HG03575 (cell line): ENCODE results near the gene TMEM163.

Experiments used
- ATAC-seq: cut with Tn5 transposase; IDR thresholded peaks from one replicate; pipeline ENCODE4 v1.9.1; 2021; ENCODE audit not compliant: unreplicated experiment, insufficient number of reproducible peaks, low FRiP score; ENCODE audit errors: extremely low read depth

Gene TMEM163

DNA sequence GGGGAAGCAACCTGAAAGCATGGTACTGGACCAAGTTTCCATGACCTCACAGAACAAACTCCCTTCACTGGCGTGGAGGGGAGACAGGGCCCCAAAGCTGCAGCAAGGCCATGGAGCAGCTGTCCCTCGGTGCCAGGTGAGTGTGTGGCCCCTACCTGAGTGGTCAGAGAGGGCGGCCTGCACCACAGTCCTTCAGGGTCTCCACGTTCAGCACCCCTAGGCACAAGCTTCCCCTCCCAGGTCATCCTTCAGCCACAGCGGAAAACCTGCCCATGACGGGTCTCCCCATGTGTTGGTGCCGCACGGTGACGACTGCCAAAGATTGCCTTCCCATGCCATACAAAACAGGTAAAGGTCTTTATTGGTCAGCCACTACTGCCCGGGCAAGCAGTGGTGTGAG, 263.4 kb downstream of the TMEM163 start:
- ATAC-seq, result no peak

DNA sequence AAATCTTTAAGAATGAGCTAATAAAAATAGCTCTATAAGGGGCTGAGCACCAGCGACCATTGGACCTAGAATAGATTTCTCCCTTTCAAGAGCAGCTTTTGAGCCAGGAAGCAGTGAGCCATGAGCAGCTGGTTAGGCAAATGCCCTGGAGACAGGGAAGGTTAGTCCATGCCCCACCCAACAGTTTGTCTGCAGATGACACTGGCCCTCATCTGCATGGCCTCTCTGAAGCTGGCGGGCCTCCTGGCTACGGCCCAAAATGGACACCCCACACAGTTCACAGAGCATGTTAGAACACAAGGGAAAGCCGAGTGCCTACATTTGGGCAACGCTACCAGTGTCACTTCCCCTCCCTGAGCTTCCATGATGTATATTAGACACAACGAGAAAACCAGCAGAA, 263.9 kb downstream of the TMEM163 start:
- no peak for ATAC-seq

DNA sequence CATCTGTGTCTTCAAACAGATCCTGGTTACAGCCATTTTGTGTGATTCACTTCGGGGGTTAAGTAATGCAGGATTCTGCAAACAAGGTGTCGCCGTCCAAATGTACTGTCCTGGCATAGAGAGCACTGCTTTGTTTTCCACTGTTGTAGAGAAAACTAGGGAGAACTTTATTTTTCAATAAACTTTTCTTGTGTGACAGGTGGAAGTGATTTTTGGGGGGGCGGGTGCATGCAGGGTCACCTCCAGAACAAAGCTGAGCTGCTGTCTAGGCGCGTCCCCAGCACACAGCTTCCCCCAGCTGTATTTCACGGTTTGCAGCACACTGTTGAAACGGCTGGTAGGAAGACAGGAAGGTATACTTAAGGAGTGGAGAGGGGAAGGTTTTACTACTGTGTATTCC, 264.4 kb downstream of the TMEM163 start:
- no peak for ATAC-seq

DNA sequence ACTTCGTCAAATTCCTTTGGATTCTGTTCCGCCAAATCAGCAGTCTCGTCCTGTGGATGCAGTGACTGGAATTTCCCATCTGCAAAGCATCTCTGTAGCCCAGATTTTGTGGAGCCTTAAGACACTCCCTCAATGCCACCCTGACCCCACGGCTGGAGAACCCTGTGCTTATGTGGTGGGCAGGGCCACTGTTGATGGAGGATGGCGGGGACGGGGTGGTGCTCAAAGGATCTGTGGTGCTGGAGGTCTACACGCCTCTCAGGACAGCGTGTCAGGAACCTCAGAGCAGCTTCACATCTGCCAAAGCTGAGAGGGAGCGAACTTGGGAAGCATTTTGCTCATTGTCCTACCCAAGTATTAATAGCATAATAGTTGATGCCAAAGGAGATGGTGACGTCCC, 264.8 kb downstream of the TMEM163 start:
- ATAC-seq, result no peak

DNA sequence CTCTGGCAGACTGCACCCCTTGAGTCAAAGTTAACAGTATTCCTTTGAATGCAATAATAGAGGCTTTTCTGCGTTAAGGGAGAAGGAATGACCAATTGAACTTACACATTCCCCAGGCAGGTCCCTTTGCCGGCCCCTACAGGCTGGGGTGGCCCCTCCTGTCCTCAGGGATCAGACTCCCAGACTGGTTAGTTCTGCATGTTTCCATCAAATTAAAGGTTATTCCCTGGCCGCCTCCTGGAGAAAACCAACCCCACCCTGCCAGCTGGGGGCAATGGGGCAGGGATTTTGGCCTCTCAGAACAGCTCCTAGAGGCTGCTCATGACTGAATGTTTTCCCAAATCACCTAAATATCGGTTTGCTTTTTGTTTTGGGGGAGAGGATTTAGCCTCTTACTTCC, 265.3 kb downstream of the TMEM163 start:
- no peak for ATAC-seq

DNA sequence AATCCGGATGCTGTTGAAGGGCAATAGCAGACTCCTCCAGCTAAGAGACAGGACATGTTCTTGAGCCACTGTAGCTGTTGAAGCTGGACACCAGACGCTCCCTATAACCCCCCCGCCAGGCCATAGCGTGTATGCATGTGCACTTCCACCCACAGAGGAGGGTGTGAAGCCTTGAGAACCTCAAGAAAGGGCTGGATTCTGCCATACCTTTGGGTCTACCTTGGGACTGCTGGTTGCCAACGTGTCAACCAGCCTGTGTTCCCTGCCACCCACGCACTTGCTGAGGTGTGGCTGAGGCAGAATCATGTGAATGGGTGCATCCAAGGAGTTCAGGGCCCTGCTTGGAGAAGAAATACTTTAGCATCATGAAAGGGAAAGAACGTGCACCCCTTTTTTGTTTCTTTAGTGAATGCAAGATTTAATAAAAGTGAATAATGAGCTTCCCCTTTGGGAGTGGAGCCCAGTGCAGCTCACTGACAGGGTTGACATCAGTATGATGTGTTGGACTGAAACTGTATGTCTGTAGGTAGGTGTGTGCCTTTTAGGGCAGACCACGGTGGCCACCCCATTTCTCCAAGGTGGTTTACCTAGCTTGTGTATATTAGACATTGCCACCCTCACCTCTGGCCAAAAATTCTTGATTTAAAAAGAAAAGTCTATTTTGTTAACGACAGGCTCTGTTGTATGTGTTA, 266.6 kb downstream of the TMEM163 start:
- no peak for ATAC-seq

DNA sequence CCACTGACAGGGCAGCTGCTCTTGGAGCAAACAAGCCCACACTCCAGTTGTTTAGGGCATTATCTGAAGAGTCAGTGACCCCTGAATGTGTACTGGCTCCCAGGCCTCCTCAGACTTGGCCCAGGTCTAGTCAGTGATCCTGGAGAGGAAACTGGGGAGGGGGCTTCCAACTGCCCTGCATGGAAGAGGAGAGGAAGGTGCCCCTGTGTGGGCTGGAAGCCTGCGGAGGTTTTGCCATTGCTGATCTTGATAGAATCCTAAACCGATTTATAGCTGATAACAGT, 267.5 kb downstream of the TMEM163 start:
- no peak for ATAC-seq

DNA sequence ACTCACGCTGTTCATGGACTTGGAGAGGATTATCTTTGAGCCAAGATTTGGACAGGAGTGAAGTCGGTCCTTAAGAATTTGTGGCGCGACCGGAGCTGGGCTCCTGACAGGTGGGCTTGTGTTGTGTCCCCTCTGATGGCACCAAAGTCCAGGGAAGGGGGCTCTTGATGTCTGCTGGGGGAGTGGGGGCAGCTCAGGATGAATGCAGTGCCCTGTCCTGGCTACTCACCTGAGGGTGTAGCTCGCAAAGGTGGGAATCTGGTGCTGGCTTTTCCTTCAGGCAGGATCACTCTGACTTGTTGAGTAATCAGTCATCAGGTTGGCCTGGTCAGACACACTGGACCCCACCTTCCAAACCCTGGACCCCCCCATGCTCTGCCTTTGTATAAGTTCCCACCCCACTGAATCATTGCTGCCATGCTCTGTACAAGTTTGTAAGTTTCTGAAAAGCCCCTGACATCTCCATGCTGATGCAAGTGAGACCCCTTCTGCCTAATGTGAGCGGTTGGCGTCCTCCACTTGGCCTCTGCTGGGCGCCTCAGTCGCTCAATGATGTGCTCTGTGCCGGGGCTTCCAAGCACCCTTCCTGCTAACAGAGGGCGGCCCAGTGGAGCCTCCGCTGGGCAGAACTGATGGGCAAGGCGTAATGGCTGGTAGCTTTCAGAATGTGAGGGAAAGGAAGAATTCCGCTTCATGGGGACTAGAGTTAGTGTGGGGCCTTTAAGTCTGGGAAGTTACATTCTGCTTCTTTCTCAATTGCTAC, 268.9 kb downstream of the TMEM163 start:
- no peak for ATAC-seq

DNA sequence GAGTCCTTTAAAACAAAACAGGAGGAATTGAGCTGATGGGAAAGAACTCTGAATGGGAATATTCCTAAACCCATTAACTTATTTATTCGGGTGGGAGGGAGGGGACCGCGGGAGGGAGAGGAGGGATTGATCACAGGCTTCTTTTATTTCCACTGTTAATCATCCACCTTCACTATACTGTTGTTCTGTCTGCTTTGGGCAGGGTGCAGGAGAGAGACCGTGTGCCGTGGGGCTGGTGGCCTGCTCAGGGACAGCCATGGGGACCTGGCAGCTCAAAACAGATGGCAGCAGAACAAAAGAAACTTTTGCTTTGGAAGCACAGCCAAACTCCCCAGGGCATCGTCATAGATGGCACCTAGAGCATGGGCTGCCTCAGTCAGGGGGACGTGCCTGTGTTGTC, 269.6 kb downstream of the TMEM163 start:
- ATAC-seq, result no peak

DNA sequence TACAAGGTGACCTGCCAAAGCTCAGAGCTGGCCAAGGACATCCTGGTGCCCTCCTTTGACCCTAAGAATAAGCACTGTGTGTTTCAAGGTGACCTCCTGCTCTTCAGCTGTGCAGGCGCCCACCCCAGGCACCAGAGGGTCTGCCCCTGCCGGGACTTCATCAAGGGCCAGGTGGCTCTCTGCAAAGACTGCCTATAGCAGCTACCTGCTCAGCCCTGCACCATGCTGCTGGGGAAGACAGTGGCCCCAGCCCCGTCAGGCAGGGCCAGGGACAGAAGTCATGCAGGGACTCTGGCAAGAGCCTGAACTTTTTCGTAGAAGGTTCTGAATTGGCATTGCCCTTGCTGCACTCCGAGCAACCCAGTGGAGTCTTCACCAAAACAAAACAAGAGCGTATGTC, 270.1 kb downstream of the TMEM163 start:
- ATAC-seq, result no peak

DNA sequence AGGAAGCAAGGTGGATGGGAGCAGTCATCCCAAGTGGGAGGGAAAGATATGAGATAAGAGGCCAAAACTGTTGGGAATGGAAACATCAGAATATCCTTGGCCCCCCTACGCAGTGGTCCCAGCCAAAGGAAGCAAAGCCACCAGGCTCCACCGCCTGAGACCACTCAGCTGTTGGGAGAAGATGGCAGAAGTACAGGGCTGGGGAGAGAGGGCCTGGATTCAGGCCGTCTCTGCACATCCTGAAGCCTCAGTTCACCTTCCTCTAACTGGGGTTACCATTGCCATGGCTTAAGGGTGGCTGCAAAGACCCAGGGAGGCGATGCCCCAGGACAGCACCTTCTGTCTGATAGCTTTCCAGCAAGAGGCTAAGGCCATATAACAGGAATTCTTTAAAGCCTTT, 271.1 kb downstream of the TMEM163 start:
- ATAC-seq, result no peak

DNA sequence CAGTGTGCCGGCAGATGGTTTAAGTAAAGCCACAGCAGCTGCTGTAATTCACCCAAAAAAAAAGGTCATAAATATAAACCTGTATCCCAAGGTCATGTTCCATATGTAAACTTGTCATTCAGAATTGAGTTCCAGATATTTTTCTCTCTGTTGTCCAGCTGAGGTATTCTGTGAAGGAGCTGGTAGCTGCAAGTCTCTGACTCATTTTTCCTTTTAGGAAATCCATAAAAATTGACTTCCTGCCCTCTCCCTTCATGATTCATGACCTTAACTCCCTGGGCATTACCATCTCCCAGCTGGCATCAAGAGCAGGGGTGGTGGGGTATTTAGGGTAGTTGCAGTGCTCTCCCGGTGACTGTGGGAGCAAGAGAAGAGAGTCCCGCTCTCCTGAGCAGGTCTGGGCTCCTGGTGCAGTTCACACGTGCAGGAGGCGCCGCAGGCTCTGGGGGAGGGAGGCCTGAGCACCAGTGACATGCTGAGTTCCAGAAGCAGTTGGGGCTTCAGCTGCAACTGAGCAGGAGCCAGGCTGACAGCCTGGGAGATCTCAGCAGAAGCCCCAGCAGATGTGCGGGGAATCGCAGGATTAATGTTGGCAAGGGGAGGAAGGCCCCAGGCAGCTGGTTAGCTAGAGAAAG, 272.3 kb downstream of the TMEM163 start:
- no peak for ATAC-seq

DNA sequence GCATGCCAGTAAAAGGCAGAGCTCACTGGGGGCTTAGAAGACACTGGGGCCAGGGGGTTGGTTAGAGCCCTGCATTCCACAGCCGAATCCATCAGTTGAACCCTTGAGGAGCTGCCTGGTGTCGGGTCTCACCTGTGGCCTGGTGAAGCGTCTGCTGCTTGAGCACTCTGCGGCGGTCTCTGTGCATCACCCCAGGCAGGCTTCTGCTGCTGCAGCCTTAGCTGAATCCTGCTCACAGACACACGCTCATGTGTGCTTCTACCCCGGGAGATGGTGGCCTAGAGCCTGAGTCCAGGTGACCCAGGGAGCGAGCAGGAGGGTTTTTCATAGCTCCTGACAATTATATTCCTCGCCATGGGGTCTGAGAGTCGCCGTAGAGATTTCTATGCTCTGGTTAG, 272.8 kb downstream of the TMEM163 start:
- ATAC-seq, result no peak

DNA sequence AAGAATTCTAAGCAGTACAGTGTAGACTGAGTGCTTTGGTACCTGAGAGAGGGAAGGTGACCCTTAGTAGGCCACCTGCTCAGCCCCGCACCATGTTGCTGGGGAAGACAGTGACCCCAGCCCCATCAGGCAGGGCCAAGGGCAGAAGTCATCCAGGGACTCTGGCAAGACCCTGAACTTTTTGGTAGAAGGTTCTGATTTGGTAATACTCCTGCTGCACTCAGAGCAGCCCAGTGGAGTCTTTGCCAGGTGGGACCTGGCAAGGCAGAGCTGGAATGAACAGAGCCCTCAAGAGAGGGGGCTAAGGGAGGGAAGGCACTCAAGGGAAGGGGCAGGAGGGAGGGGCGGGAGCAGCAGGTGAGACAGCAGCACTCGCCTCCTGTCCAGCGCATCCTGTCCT, 273.7 kb downstream of the TMEM163 start:
- no peak for ATAC-seq

DNA sequence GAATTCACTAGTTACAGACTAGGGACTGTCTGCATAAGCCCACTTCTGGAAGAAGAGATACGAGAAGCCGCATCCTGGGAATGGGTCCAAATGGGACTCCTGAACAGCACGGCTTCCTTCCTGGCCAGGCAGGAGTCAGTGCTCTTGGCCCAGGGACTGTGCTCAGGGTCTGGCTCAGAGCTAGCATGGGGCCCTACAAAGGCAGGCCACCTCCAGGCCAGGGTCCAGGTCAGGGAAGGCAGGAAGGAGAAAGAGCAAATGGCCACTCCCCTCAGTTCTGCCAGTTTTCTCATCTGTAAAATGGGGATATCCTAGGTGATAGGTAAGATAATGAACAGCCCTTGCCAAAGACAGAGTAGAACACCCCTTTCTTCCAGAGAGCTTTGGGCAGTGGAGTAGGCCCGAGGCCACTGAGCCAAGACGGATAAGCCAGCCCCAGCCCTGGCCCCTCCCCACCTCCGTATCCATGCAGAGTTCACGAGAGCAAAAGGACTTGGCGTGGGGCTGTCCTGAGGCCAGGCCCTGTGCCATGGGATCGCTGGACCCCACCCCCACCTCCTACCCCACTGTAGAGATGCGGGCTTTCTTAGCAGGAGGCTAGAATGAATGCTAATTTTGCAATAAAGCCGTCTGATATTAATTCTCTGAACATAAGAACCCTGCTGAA, 274.9 kb downstream of the TMEM163 start:
- ATAC-seq, result no peak

DNA sequence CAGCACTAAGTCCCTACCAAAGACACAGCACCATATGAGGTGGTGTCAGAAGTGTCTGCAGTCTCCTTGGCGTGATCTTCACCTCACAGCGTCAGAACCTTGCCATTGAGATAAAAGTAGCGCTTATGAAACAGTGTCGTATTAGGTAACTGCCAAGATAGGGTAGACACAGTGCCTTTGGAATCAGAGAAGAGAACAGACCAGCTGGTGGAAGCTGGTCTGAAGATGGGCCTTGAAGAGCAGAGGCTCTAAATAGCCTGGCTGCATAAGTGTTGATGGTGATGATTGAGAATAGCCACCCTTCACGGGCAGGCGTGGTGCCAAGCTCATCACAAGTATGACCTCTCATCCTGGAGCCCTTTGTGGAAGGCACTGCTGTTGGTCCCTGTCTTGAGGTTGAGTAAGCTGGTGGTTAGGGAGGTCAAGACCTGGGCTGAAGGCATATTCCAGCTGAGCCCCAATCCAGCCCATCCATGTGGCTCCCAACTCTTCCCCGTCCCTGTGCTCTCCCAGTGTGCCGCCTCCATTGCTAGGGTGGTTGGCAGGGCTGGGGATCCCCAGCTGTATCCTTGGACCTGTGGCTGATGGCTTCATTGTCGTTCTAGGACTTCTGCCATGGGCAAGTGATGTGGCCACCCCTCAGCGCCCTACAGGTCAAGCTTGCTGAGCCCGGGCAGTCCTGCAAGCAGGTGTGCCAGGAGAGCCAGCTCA, 277.5 kb downstream of the TMEM163 start:
- ATAC-seq, result no peak

DNA sequence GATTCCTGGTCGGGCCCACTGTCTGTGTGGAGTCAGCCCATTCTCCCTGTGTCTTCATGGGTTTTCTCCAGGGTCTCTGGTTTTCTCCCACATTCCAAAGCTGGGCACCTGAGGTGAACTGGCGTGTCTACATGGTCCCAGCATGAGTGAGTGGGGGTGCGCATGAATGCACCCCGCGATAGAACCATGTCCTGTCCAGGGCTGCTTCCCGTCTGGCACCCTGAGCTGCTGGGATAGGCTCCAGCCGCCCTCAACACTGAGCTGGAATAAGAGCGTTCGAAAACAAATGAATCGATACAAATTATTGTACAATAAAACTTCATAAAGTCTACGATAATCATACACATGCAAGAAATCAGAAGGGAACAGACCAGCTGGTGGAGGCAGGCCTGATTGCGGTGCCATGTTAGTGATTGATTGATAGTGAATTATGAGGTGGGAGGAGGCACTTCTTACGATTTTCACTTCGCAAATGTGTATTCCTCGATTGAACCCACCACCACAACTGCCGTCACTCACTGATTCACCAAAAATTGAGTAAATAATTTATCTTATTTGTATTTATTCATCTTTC, 278.4 kb downstream of the TMEM163 start:
- no peak for ATAC-seq

DNA sequence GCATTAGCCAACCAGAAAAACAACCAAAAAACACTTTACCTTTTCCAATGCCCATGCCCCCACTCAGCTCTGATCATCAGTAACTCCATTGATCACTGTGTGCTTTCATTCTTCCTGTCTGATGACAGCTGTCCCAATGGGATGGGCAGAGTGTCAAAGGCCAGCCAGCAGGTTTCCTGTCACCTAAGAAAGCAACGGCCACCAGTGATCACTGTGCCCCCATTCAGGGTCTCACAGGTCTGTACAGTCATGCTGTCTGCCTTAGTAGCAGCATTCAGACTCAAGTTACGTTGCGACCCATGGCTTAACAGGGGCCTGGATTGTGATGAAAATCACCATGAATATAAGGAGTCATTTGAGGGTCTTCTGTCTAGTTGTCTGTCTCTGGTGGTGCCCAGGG, 280.4 kb downstream of the TMEM163 start:
- ATAC-seq, result no peak

DNA sequence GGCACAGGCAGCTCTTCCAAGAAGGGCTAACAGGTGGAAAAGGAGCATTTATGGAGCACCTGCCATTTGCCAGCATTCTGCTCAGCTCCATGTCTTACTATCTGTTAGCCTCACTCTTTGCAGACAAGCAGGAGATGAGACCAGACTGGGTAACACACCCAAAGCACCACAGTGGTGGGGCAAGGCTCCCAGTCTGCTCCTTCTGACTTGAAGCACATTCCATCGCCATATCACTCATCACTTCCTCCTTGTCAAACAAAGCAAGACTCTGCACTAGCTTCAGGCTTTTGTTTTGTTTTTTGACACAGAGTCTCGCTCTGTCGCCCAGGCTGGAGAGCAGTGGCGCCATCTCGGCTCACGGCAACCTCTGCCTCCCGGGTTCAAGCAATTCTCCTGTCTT, 282.1 kb downstream of the TMEM163 start:
- no peak for ATAC-seq
